ENCODE results near the gene CCDC188.

Gene CCDC188

GRCh38 chr22:20155330-20156041, 4.6 kb upstream of the CCDC188 start:
- Histone ChIP-seq H3K27ac (no peak overlapping the region), H3K4me3 (no peak overlapping the region)
- TF ChIP-seq CTCF (IDR thresholded peaks at IDR 0.05) = no peak
- DNase-seq (ENCODE audit: low spot score) = no peak

- TF ChIP-seq CTCF (IDR thresholded peaks at IDR 0.05) = no peak
- peak overlapping the region in 1 of 2 donors; percentile 35 for H3K27ac ChIP-seq
- no peak for DNase-seq (ENCODE audit: low spot score)
- H3K4me3 ChIP-seq = no peak overlapping the region
Observed at GRCh38 chr22:20154602-20155187, 3.8 kb upstream of the CCDC188 start.

GRCh38 chr22:20153945-20154344, 3.1 kb upstream of the CCDC188 start:
- Histone ChIP-seq H3K27ac (no peak overlapping the region), H3K4me3 (no peak overlapping the region)
- DNase-seq (ENCODE audit: low spot score) = no peak
- TF ChIP-seq CTCF (IDR thresholded peaks at IDR 0.05) = no peak

- Histone ChIP-seq H3K4me3 (no peak overlapping the region), H3K27ac (no peak overlapping the region)
- no peak for TF ChIP-seq CTCF (IDR thresholded peaks at IDR 0.05)
- no peak for DNase-seq (ENCODE audit: low spot score)
Observed at GRCh38 chr22:20152464-20152890, 1.6 kb upstream of the CCDC188 start.

GRCh38 chr22:20151276-20151588, 377 bp upstream of the CCDC188 start:
- TF ChIP-seq CTCF (IDR thresholded peaks at IDR 0.05) = no peak
- Histone ChIP-seq H3K27ac (no peak overlapping the region), H3K4me3 (no peak overlapping the region)
- no peak for DNase-seq (ENCODE audit: low spot score)

GRCh38 chr22:20149257-20150250, 1.3 kb downstream of the CCDC188 start:
- TF ChIP-seq CTCF (IDR thresholded peaks at IDR 0.05) = no peak
- Histone ChIP-seq H3K27ac (no peak overlapping the region), H3K4me3 (no peak overlapping the region)
- DNase-seq (ENCODE audit: low spot score) = no peak
